Kidney (tissue), 14 donors: ENCODE measurements around the gene NHS. TPM values are rescaled to one million over a fixed set of nuclear protein-coding genes. Genes with fewer than 3 reads are reported as not detected.
A peak's percentile ranks its signal among the peaks of the same experiment; 100 is the strongest.

Source experiments
- DNase-seq, 5 donors: peaks; one replicate each; pipeline ENCODE4 v3.0.0-alpha.2; 2013 to 2020
- FAIRE-seq: peaks from 2 replicates; lab custom pipeline; 2012; peaks lifted over from hg19 to GRCh38; lab: Jason Lieb, UNC
- H3K27ac ChIP-seq, 2 donors: one replicate each; pipeline ENCODE4 v1.7.0; 2013; ENCODE audit warnings: low read depth in 2 of 2, low read length in 2 of 2, inconsistent platforms in 1 of 2
- H3K27me3 ChIP-seq: one replicate; pipeline ENCODE4 v1.7.1; 2013; ENCODE audit warnings: low read length, inconsistent platforms; ENCODE audit not compliant: control insufficient read depth, insufficient read depth
- H3K36me3 ChIP-seq, 3 donors: one replicate each; pipeline versions ENCODE4 v1.7.0 to v1.7.1; 2013; ENCODE audit warnings: low read length in 3 of 3, control low read depth in 1 of 3, inconsistent platforms in 1 of 3; ENCODE audit not compliant: insufficient read depth in 3 of 3, control insufficient read depth in 2 of 3
- H3K4me1 ChIP-seq, 3 donors: one replicate each; pipeline versions ENCODE4 v1.7.0 to v1.7.1; 2013; ENCODE audit warnings: low read length in 3 of 3, inconsistent platforms in 1 of 3, low read depth in 1 of 3; ENCODE audit not compliant: control insufficient read depth in 2 of 3, insufficient read depth in 2 of 3
- H3K4me3 ChIP-seq, 3 donors: one replicate each; pipeline versions ENCODE4 v1.7.0 to v1.8.1; 2013; ENCODE audit warnings: low read length in 3 of 3, control low read depth in 1 of 3, inconsistent platforms in 1 of 3
- H3K9ac ChIP-seq, 3 donors: one replicate each; pipeline versions ENCODE4 v1.7.0 to v1.7.1; 2013; ENCODE audit warnings: low read length in 3 of 3, control low read depth in 1 of 3, inconsistent platforms in 1 of 3
- H3K9me3 ChIP-seq, 3 donors: one replicate each; pipeline versions ENCODE4 v1.7.0 to v1.7.1; 2013; ENCODE audit warnings: low read length in 3 of 3, control low read depth in 1 of 3, inconsistent platforms in 1 of 3; ENCODE audit not compliant: control insufficient read depth in 2 of 3, insufficient read depth in 1 of 3
- intact Hi-C: fragments of 100-400 bp; cut with DNase I; formaldehyde crosslinking; loops from one replicate; pipeline ENCODE4 v1.11.1; 2022
- polyA plus RNA-seq: library from polyadenylated mRNA; stranded (reverse); fragments of 350-450 nt; fragmentation: Illumina TruSeq; extraction: RNeasy Lipid Tissue Mini Kit (QIAGEN cat#74804); gene quantifications from one replicate; pipeline ENCODE4 v1.2.3, GENCODE V29; 2014; ENCODE audit warnings: low read depth, low replicate concordance; ENCODE audit not compliant: insufficient read depth
- total RNA-seq: library from RNA; stranded (reverse); fragmentation: NEBNext Ultra II Directional; extraction: Animal tissue kit (Norgen Biotek cat#: 25700); gene quantifications from one replicate; pipeline ENCODE4 v1.2.1, GENCODE V29; 2021
- TF ChIP-seq, protein P1 (sequence below): IDR thresholded peaks from 3 replicates; pipeline ENCODE4 v1.5.1; 2012; ENCODE audit warnings: mild to moderate bottlenecking, moderate library complexity, borderline replicate concordance; ENCODE audit not compliant: insufficient read depth; ENCODE audit errors: extremely low read depth
- donor health status: control.
- donor health status: control.
- donor health status: control.
- donor health status: control.
- donor health status: control.
- donor health status: DM: yes; HTN: yes; CAD: no.
- donor health status: Normal renal cell carcinoma (clear cell type).

Gene NHS
- total and polyA plus RNA-seq, 2 donors from 2014 or later, result 3.1 to 28.9 TPM

DNA sequence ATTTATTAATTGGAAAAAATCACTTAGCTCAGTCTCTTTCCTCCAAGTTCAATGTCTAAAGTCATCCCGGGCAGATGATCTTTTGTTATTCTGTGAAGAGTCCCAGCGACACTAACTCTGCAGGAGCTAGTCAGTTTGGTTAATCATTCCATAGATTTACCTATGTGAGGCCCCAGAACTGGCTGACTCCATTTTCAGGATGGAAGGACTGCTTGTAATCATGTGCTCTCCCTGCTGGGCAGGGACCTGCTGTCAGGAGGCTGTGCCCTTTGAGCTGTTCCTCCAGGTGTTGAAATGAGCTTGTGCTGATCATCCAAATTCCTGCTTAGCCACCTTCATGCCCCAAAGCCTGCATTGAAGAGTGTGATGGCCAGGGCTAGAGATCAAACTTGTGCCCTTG lies 169.8 kb downstream of the NHS start:
- Histone ChIP-seq H3K27me3 (peaks cover 2% of the 10 kb centered on the region), H3K36me3 (no peaks in the 10 kb centered on the region), H3K9me3 (no peaks in the 10 kb centered on the region), H3K27ac (peak overlapping the region; percentile 28 to 78), H3K4me1 (peaks cover 0 to 27% (median 12%) of the 10 kb centered on the region in 3 donors), H3K9ac (no peak overlapping the region), H3K4me3 (no peak overlapping the region)
- intact Hi-C loops, result no loop called here
- DNase-seq (peak in 1 of 5 donors; percentile 34), FAIRE-seq (peak; percentile 76)
- TF ChIP-seq, protein P1, sequence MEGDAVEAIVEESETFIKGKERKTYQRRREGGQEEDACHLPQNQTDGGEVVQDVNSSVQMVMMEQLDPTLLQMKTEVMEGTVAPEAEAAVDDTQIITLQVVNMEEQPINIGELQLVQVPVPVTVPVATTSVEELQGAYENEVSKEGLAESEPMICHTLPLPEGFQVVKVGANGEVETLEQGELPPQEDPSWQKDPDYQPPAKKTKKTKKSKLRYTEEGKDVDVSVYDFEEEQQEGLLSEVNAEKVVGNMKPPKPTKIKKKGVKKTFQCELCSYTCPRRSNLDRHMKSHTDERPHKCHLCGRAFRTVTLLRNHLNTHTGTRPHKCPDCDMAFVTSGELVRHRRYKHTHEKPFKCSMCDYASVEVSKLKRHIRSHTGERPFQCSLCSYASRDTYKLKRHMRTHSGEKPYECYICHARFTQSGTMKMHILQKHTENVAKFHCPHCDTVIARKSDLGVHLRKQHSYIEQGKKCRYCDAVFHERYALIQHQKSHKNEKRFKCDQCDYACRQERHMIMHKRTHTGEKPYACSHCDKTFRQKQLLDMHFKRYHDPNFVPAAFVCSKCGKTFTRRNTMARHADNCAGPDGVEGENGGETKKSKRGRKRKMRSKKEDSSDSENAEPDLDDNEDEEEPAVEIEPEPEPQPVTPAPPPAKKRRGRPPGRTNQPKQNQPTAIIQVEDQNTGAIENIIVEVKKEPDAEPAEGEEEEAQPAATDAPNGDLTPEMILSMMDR, result no peak

DNA sequence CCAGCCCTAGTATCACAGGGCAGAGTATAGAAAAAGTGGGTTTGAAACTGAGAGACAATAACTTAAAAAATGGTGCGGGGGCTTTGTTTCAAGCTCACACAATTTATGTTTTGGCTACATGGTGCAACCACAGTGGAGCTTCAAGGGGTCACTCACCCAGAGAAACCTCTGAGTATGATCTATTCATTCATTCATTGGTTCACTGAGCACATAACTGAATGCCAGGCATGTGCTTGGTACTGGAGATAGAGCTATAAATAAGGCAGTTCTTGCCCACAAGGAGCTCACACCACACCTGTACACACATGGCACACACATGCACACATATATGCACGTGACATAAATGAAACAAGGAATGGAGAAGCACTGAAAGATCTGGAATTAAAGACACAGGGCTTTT lies 171.4 kb downstream of the NHS start:
- peaks cover 0 to 27% (median 12%) of the 10 kb centered on the region in 3 donors for H3K4me1 ChIP-seq
- no peak overlapping the region for H3K9ac ChIP-seq
- peaks cover 2% of the 10 kb centered on the region for H3K27me3 ChIP-seq
- TF ChIP-seq, protein P1, result no peak
- H3K36me3 ChIP-seq, result no peaks in the 10 kb centered on the region
- intact Hi-C loops, result no loop called here
- no peak overlapping the region for H3K4me3 ChIP-seq
- FAIRE-seq (no peak), DNase-seq (no peak)
- peak overlapping the region in 1 of 2 donors; percentile 78 for H3K27ac ChIP-seq
- no peaks in the 10 kb centered on the region for H3K9me3 ChIP-seq

DNA sequence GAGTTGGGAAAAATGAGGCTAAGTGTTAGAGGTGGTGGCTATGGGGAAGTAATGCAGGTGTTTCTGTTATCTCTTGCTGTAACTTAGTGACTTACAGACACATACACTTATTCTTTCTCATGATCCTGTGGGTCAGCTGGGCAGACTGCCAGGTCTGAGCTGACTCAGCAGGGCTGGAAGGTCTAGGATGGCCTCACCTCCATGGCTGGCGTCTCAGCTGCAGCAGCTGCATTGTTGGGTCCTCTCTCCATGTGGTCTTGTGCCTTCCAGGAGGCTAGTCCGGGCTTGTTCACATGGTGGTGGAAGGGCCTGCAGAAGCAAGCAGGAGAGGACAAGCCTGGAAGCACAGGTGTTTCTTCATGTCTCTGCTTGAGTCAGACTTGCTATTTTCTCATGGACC lies 172.7 kb downstream of the NHS start:
- H3K27me3 ChIP-seq, result no peaks in the 10 kb centered on the region
- no peak overlapping the region for H3K27ac ChIP-seq
- no peak overlapping the region for H3K9ac ChIP-seq
- FAIRE-seq (peak; percentile 42), DNase-seq (peak in 2 of 5 donors; percentile 24 to 89)
- TF ChIP-seq, protein P1, result no peak
- intact Hi-C loops, result no loop called here
- H3K9me3 ChIP-seq, result no peaks in the 10 kb centered on the region
- no peaks in the 10 kb centered on the region for H3K36me3 ChIP-seq
- H3K4me3 ChIP-seq, result no peak overlapping the region
- H3K4me1 ChIP-seq, result peaks cover 0 to 35% (median 11%) of the 10 kb centered on the region in 3 donors
